Measurements from ENCODE around the gene KCNC3.

The KCNC3 gene

DNA sequence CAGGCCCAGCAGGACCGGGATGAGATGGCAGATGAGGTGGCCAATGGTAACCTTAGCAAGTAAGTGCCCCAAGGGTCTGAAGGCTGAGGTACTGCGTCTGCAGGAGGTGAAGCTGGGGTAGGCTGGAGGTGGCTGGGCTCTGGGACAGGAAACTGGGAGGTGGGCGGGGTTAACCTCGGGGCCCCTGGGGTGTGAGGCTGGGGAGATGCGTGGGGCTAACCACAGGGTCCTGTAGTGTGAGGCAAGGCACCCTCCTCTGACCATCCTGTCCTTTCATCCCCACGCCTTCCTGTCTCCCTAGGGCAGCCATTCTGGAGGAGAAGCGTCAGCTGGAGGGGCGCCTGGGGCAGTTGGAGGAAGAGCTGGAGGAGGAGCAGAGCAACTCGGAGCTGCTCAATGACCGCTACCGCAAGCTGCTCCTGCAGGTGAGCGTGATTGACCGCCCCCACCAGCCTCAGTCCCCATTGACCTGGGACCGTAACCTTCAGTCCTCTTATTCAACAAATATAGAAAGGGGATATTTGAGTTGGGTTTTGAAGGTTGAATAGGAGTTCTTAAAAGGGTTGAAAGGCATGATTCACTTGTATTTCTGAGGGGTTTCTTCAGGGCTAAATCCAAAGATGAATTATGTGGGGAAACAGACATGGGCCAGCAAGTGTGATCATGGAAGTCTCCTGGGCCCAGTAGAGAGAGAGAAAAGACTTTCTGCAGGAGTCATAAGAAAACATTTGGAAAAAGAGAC lies 35.7 kb downstream of the KCNC3 start:
- Mint-ChIP-seq H3K27me3 (ENCODE audit: low read depth) (peaks cover 6% of the 10 kb centered on the region), H3K4me1 (ENCODE audit: low read depth) (no peaks in the 10 kb centered on the region), H3K27ac (no peak overlapping the region), H3K4me3 (no peak overlapping the region), H3K36me3 (ENCODE audit: low read depth) (no peaks in the 10 kb centered on the region), H3K9me3 (no peaks in the 10 kb centered on the region)

DNA sequence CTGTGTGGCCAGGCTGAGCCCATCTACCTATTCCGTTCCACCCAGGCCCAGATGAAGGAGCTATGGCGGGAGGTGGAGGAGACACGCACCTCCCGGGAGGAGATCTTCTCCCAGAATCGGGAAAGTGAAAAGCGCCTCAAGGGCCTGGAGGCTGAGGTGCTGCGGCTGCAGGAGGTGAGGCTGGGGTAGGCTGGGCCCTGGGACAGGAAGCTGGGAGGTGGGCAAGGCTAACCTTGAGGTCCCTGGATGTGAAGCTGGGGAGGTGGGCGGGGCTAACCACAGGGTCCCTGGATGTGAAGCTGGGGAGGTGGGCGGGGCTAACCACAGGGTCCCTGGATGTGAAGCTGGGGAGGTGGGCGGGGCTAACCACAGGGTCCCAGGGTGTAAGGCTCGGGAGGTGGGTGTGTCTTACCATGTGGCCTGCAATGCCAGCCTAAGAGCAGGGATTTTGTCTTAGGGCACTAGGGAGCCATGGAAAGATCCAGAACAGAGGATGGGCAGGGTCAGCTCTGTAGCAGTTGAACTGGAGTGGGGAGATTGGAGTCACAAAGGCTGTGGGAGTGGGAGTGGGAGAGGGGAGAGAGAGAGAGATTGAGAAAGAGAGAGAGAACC lies 36.9 kb downstream of the KCNC3 start:
- Mint-ChIP-seq H3K27me3 (ENCODE audit: low read depth) (peaks cover 6% of the 10 kb centered on the region), H3K36me3 (ENCODE audit: low read depth) (no peaks in the 10 kb centered on the region), H3K4me1 (ENCODE audit: low read depth) (no peaks in the 10 kb centered on the region), H3K4me3 (no peak overlapping the region), H3K9me3 (peaks cover 6% of the 10 kb centered on the region), H3K27ac (no peak overlapping the region)

DNA sequence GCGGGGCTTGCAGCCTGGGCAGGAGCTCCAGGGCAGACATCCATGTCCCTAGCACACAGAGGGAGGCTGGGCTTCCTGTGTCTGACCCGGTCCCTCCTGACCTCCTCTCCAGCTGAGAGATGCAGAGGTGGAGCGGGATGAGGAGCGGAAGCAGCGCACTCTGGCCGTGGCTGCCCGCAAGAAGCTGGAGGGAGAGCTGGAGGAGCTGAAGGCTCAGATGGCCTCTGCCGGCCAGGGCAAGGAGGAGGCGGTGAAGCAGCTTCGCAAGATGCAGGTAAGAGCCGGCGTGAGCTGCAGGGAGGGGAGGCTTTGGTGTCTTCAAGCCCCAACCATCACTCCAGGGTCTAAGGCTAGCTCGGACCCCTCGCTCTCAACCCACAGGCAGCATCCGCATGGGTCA lies 38.4 kb downstream of the KCNC3 start:
- H3K36me3 Mint-ChIP-seq (ENCODE audit: low read depth): no peaks in the 10 kb centered on the region
- H3K27me3 Mint-ChIP-seq (ENCODE audit: low read depth): peaks cover 6% of the 10 kb centered on the region

DNA sequence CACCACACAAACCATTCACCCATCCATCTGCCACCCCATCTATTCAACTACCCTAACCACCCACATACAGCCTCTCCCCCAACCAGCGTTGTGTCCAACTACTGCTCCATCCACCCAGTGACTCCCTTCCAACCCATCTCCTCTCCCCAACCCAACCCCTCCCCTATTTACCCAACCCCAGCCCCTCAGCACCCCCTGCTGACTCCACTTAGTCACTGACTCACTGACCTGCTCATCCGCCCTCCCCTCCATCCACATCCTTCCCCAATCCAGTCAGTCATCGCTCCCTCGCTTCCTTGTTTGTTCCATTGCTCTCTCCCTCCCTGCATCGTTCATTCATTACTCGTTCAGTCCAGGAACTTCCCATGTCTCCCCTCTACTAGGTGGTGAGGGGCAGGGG lies 39.2 kb downstream of the KCNC3 start:
- H3K27me3 Mint-ChIP-seq (ENCODE audit: low read depth): peaks cover 8% of the 10 kb centered on the region
- no peak overlapping the region for H3K27ac Mint-ChIP-seq

More for the DNA sequence above, 38.4 kb downstream of the KCNC3 start:
- Mint-ChIP-seq H3K4me1 (ENCODE audit: low read depth) (no peaks in the 10 kb centered on the region), H3K27ac (no peak overlapping the region), H3K4me3 (no peak overlapping the region), H3K9me3 (peaks cover 17% of the 10 kb centered on the region)

DNA sequence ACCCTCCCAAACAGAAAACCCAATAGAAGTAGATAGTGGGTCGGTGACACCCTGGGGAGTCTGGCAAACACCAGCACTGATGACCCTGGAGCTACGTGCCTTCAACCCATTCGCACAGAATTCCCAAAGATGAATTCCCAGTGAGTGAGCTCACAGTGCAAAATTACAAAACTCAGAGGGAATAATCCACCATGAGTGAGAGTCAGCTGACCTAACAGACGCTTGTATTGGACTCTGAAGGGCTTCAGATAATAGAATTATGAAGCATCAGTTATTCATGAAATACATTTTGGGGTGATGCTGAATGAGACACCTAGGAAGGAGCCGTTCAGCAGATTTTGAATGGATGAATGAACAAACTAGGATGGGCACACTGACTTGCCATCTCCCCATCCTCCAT lies 40.2 kb downstream of the KCNC3 start:
- Mint-ChIP-seq H3K27me3 (ENCODE audit: low read depth) (peaks cover 10% of the 10 kb centered on the region), H3K36me3 (ENCODE audit: low read depth) (no peaks in the 10 kb centered on the region), H3K4me1 (ENCODE audit: low read depth) (no peaks in the 10 kb centered on the region), H3K9me3 (peaks cover 28% of the 10 kb centered on the region), H3K27ac (no peak overlapping the region), H3K4me3 (no peak overlapping the region)

More for the DNA sequence above, 39.2 kb downstream of the KCNC3 start:
- Mint-ChIP-seq H3K9me3 (peaks cover 25% of the 10 kb centered on the region), H3K4me1 (ENCODE audit: low read depth) (no peaks in the 10 kb centered on the region), H3K4me3 (no peak overlapping the region), H3K36me3 (ENCODE audit: low read depth) (no peaks in the 10 kb centered on the region)

DNA sequence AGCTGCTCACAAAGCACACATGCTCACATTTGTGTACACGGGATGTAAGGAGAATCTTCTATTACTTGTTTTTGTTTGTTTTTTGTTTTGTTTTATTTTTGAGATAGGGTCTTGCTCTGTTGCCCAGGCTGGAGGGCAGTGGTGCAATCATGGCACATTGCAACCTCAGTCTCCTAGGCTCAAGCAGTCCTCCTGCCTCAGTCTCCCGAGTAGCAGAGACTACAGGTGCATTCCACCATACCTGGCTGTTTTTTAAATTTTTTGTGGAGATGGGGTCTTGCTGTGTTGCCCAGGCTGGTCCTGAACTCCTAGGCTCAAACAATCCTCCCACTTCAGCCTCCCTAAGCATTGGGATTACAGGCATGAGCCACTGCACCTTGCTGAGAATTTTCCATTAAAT lies 41.8 kb downstream of the KCNC3 start:
- H3K27ac Mint-ChIP-seq: no peak overlapping the region
- no peaks in the 10 kb centered on the region for H3K4me1 Mint-ChIP-seq (ENCODE audit: low read depth)
- H3K4me3 Mint-ChIP-seq: no peak overlapping the region

DNA sequence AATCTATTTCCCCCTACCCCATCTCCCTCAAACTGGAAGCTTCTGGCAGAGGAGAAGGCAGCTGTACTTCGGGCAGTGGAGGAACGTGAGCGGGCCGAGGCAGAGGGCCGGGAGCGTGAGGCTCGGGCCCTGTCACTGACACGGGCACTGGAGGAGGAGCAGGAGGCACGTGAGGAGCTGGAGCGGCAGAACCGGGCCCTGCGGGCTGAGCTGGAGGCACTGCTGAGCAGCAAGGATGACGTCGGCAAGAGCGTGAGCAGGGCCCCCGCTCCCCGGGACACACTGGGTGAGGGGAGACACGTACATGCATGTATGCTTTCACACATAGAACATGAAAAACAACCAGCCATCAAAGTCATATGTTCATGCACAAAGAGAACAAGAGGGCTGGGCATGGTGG lies 42.7 kb downstream of the KCNC3 start:
- H3K4me1 Mint-ChIP-seq (ENCODE audit: low read depth): no peaks in the 10 kb centered on the region
- H3K9me3 Mint-ChIP-seq: peaks cover 28% of the 10 kb centered on the region

More for the DNA sequence above, 41.8 kb downstream of the KCNC3 start:
- Mint-ChIP-seq H3K36me3 (ENCODE audit: low read depth) (no peaks in the 10 kb centered on the region), H3K9me3 (peaks cover 28% of the 10 kb centered on the region), H3K27me3 (ENCODE audit: low read depth) (peaks cover 10% of the 10 kb centered on the region)

DNA sequence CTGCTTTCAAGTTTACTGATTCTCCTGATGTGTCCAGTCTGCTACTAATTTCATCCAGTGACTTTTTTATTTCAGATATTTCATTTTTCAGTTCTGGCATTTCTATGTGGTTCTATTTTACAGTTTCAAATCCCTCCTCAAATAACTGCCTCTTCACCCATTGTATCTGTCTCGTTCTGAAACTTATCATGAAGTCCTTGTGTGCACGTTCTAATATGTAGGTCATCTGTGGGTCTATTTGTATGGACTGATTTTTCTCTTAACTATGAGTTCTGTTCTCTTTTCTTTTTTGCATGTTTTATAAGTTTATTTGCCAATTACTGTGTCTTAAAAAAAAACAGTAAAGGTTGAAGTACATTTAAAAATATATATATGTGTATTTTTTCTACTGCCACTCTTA lies 43.3 kb downstream of the KCNC3 start:
- Mint-ChIP-seq H3K4me1 (ENCODE audit: low read depth) (no peaks in the 10 kb centered on the region), H3K36me3 (ENCODE audit: low read depth) (no peaks in the 10 kb centered on the region), H3K9me3 (peaks cover 28% of the 10 kb centered on the region), H3K27me3 (ENCODE audit: low read depth) (peaks cover 10% of the 10 kb centered on the region), H3K4me3 (no peak overlapping the region), H3K27ac (no peak overlapping the region)

More for the DNA sequence above, 42.7 kb downstream of the KCNC3 start:
- Mint-ChIP-seq H3K4me3 (no peak overlapping the region), H3K27ac (no peak overlapping the region), H3K27me3 (ENCODE audit: low read depth) (peaks cover 10% of the 10 kb centered on the region), H3K36me3 (ENCODE audit: low read depth) (no peaks in the 10 kb centered on the region)

DNA sequence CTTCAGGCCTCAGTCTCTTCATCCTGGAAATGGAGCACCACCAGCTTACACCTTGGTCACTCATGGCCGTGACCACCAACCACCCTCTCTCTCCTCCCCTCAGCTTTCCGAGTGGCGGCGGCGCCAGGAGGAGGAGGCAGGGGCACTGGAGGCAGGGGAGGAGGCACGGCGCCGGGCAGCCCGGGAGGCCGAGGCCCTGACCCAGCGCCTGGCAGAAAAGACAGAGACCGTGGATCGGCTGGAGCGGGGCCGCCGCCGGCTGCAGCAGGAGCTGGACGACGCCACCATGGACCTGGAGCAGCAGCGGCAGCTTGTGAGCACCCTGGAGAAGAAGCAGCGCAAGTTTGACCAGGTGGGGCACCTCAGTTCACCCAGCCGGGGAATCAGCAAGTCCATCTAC lies 47.7 kb downstream of the KCNC3 start:
- Mint-ChIP-seq H3K4me1 (ENCODE audit: low read depth) (no peaks in the 10 kb centered on the region), H3K4me3 (no peak overlapping the region), H3K9me3 (peaks cover 17% of the 10 kb centered on the region), H3K27ac (no peak overlapping the region), H3K27me3 (ENCODE audit: low read depth) (peaks cover 4% of the 10 kb centered on the region), H3K36me3 (ENCODE audit: low read depth) (no peaks in the 10 kb centered on the region)

DNA sequence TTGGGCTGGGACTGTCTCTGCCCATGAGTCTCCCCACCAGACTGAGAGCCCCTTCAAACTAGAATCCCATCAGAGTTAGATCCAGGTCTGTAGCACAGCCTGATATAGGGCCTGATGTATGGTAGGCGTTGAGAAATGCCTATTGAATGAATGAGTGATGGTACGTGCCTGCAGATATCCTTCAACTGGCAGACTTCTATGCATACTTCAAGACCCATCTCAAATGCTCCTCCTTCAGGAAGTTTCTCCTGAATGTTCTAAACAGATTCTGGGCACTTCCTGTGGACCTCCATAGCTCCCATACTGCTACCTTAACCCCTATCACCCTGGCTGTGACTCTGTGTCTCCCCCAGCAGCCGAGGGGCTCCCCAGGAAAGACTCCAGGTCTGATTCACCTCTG lies 48.2 kb downstream of the KCNC3 start:
- Mint-ChIP-seq H3K36me3 (ENCODE audit: low read depth) (no peaks in the 10 kb centered on the region), H3K4me1 (ENCODE audit: low read depth) (no peaks in the 10 kb centered on the region), H3K4me3 (no peak overlapping the region), H3K9me3 (peaks cover 13% of the 10 kb centered on the region), H3K27me3 (ENCODE audit: low read depth) (peaks cover 4% of the 10 kb centered on the region), H3K27ac (no peak overlapping the region)

DNA sequence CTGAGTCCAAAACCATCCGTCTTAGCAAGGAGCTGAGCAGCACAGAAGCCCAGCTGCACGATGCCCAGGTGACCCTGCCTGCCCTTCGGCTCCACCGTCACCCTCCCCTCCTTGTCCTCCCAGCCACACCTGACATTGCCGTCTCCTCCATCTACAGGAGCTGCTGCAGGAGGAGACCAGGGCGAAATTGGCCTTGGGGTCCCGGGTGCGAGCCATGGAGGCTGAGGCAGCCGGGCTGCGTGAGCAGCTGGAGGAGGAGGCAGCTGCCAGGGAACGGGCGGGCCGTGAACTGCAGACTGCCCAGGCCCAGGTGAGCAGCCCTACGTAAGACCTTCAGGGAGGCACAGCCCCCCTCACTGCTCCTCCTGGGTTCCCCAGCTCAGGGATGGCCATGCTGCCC lies 49.1 kb downstream of the KCNC3 start:
- Mint-ChIP-seq H3K27me3 (ENCODE audit: low read depth) (peaks cover 2% of the 10 kb centered on the region), H3K4me3 (no peak overlapping the region), H3K4me1 (ENCODE audit: low read depth) (no peaks in the 10 kb centered on the region), H3K9me3 (peaks cover 4% of the 10 kb centered on the region), H3K27ac (no peak overlapping the region), H3K36me3 (ENCODE audit: low read depth) (no peaks in the 10 kb centered on the region)

DNA sequence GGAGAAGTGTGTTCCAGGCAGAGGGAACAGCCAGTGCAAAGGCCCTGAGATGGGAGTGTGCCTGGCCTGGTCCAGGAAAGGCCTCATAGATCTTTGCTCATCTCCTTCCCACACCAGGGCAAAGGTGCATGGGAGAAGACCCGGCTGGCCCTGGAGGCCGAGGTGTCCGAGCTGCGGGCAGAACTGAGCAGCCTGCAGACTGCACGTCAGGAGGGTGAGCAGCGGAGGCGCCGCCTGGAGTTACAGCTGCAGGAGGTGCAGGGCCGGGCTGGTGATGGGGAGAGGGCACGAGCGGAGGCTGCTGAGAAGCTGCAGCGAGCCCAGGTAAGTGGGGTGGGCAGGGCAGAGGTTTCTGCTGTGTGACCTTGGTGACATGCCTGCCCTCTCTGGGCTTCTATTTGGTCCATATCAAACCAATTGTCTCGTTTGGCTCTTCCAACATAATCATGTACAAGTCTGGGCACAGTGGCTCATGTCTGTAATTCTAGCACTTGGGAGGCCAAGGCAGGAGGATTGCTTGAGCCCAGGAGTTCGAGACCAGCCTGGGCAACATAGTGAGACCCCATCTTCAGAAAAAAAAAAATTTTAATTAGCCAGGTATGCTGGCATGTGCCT lies 51.1 kb downstream of the KCNC3 start:
- Mint-ChIP-seq H3K4me3 (no peak overlapping the region), H3K27me3 (ENCODE audit: low read depth) (no peaks in the 10 kb centered on the region), H3K9me3 (no peaks in the 10 kb centered on the region), H3K27ac (no peak overlapping the region), H3K4me1 (ENCODE audit: low read depth) (no peaks in the 10 kb centered on the region), H3K36me3 (ENCODE audit: low read depth) (no peaks in the 10 kb centered on the region)

DNA sequence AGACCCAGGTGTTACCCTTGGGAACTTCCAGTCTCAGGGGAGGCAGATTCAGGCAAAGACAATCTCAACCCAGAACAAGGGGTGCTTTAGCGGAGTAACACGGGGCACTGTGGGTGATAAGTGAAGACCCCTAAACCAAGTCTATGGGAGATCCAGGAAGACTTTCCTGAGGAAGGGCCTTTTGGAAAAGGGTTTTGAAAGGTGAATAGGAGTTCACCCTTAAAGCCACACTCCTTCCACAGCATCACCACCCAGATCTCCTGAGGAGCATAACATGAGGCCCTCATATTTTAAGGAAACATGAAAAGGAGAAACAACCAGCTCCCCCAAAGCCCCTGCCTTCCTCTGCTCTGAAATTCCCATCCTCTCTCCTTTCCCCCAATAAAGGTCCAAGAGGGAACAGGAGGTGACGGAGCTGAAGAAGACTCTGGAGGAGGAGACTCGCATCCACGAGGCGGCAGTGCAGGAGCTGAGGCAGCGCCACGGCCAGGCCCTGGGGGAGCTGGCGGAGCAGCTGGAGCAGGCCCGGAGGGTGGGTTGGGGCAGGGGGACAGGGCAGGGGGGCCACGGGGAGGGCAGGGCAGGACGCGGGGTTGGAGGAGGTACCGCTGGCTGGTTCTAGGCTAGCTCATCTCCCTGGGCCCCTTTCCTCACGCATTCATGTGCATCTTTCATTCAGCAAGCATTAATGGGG lies 52.7 kb downstream of the KCNC3 start:
- Mint-ChIP-seq H3K27me3 (ENCODE audit: low read depth) (no peaks in the 10 kb centered on the region), H3K9me3 (no peaks in the 10 kb centered on the region), H3K27ac (no peak overlapping the region), H3K36me3 (ENCODE audit: low read depth) (no peaks in the 10 kb centered on the region), H3K4me3 (no peak overlapping the region), H3K4me1 (ENCODE audit: low read depth) (no peaks in the 10 kb centered on the region)

DNA sequence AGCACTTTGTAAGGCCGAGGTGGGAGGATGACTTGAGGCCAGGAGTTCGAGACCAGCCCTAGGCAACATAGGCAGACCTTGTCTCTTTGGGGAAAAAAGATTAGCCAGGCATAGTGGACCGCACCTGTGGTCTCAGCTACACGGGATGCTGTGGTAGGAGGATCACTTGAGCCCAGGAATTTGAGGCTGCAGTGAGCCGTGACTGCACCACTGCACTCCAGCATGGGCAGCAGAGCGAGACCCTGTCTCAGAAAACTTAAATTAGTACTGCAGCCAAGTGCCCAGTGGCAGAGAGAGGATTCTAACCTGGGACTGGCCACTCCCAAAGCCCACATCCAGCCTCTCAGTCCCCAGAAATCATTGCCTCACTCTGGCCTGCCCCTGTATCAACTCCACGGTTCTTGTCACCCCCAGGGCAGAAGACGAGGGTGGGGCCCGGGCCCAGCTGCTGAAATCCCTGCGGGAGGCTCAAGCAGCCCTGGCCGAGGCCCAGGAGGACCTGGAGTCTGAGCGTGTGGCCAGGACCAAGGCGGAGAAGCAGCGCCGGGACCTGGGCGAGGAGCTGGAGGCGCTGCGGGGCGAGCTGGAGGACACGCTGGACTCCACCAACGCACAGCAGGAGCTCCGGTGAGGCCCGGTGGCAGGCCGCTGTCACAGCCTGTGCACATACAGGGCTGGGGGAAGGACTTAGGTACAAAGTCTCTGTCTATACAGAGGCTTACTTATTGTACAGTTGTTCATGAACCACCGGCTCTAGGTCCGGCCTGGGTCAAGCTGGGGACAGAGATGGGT lies 53.4 kb downstream of the KCNC3 start:
- H3K4me3 Mint-ChIP-seq: no peak overlapping the region
- no peaks in the 10 kb centered on the region for H3K9me3 Mint-ChIP-seq
- H3K27me3 Mint-ChIP-seq (ENCODE audit: low read depth): no peaks in the 10 kb centered on the region
- H3K4me1 Mint-ChIP-seq (ENCODE audit: low read depth): no peaks in the 10 kb centered on the region
- no peak overlapping the region for H3K27ac Mint-ChIP-seq
- H3K36me3 Mint-ChIP-seq (ENCODE audit: low read depth): no peaks in the 10 kb centered on the region

All from T-helper 1 cell treated with Interleukin-12 subunit alpha and Interleukin-12 subunit beta and Interleukin-4 antibody, amounts not matched to agents 30 μg/mL and 1 μg/mL, for 36 hours (primary cell).